ENCODE data around the gene PWWP3B. TPM values are rescaled to one million over a fixed set of nuclear protein-coding genes. Genes with fewer than 3 reads are reported as not detected.

PWWP3B gene
- total and polyA plus RNA-seq, 9 of the 15 experiments (the other 6 are each of a cell fraction or from before 2014, with no cell fraction given): not detected

- no peak for TF ChIP-seq CREB3 (tag; conservative IDR thresholded peaks at IDR 0.05; ENCODE audit: low read depth)
- TF ChIP-seq NR2F6 (CRISPR knock-in tag; IDR thresholded peaks at IDR 0.05): no peak
Observed at GRCh38 chrX:106177106-106177981, 9.2 kb downstream of the PWWP3B start (continued).

- no TSS peak for BruUV-seq (replicated peaks)
- in situ Hi-C loops (cut with MboI) (no loop called here), intact Hi-C loops (cut with micrococcal nuclease) (no loop called here)
- DNase-seq (ENCODE audit: extremely low read depth in 1 of 4, low spot score in 3 of 4) (no peak), FAIRE-seq (no peak), ATAC-seq (no peak)
- ChIA-PET CTCF (ENCODE audit: low intra/inter-chr PET ratio) (no interaction called here), POLR2A (no interaction called here)
- Histone ChIP-seq H3K4me1 (replicated peaks in 1 of 2; ENCODE audit: control insufficient read depth in 2 of 2, insufficient read depth in 2 of 2, low read length in 2 of 2) (no peaks in the 10 kb centered on the region), H3K27me3 (ENCODE audit: control insufficient read depth in 2 of 2, insufficient read depth in 2 of 2, low read length in 2 of 2) (no peaks in the 10 kb centered on the region), H3K9me3 (replicated peaks; ENCODE audit: control insufficient read depth, insufficient read depth, low read depth, low read length) (no peaks in the 10 kb centered on the region), H3K36me3 (ENCODE audit: control insufficient read depth, insufficient read depth, low read length) (no peaks in the 10 kb centered on the region), H3K9ac (ENCODE audit: insufficient read depth in 1 of 2, low read depth in 2 of 2, low read length in 2 of 2) (no peak overlapping the region), H3K79me2 (ENCODE audit: control insufficient read depth, insufficient read depth, low read length) (no peaks in the 10 kb centered on the region), H3K4me3 (no peak overlapping the region), H3K27ac (ENCODE audit: extremely low read depth, low read depth, low read length) (no peak overlapping the region), H4K20me1 (replicated peaks; ENCODE audit: control insufficient read depth, insufficient read depth, low read length) (no peaks in the 10 kb centered on the region), H3K9me1 (ENCODE audit: control insufficient read depth, insufficient read depth, low read length) (no peaks in the 10 kb centered on the region), H2AFZ (ENCODE audit: low read depth, low read length) (no peak overlapping the region), H3K4me2 (ENCODE audit: insufficient read depth, low read length) (no peak overlapping the region)
- WGBS (ENCODE audit: insufficient coverage, low coverage, missing lambda C conversion rate): 4% methylated on average over 3 of the region's 4 CpGs
- no peak for TF ChIP-seq TRIM28 (IDR thresholded peaks at IDR 0.05)
- no peak for TF ChIP-seq TEAD2 (tag; IDR thresholded peaks at IDR 0.05)
- no peak for TF ChIP-seq PPARD (CRISPR knock-in tag; IDR thresholded peaks at IDR 0.05)
- TF ChIP-seq SMAD2 (IDR thresholded peaks at IDR 0.05; ENCODE audit: low read depth, low read length): no peak
- no peak for TF ChIP-seq NONO (IDR thresholded peaks at IDR 0.05; ENCODE audit: low read depth in 2 of 2, low read length in 1 of 2)
- no peak for TF ChIP-seq DACH1 (IDR thresholded peaks at IDR 0.05; ENCODE audit: partially characterized antibody)
- TF ChIP-seq SREBF1 (IDR thresholded peaks at IDR 0.05; ENCODE audit: borderline replicate concordance, low read depth, low read length): no peak
Observed at GRCh38 chrX:106177982-106178321, 9.8 kb downstream of the PWWP3B start.

All from K562 (cell line).